Epidermal melanocyte (primary cell): ENCODE data around the gene PEX14.

Experiments used
- DNase-seq: peaks from one replicate; pipeline ENCODE4 v3.0.0; 2011; ENCODE audit warnings: low spot score; ENCODE audit not compliant: insufficient read length

The PEX14 gene

GRCh38 chr1:10631811-10632593 lies 157.3 kb downstream of the PEX14 start:
- DNase-seq, result no peak

- DNase-seq, result no peak
Observed at GRCh38 chr1:10632691-10633090, 157.9 kb downstream of the PEX14 start.

- no peak for DNase-seq
Observed at GRCh38 chr1:10633416-10633815, 158.7 kb downstream of the PEX14 start.

- DNase-seq, result no peak
Observed at GRCh38 chr1:10634075-10634427, 159.3 kb downstream of the PEX14 start.

- DNase-seq, result no peak
Observed at GRCh38 chr1:10634428-10635084, 159.8 kb downstream of the PEX14 start.

- peak; percentile 66 for DNase-seq
Observed at GRCh38 chr1:10635085-10635896, 160.5 kb downstream of the PEX14 start.

GRCh38 chr1:10635992-10636391 lies 161.2 kb downstream of the PEX14 start:
- DNase-seq, result no peak

- no peak for DNase-seq
Observed at GRCh38 chr1:10637400-10637799, 162.7 kb downstream of the PEX14 start.

GRCh38 chr1:10637834-10638558 lies 163.2 kb downstream of the PEX14 start:
- no peak for DNase-seq

GRCh38 chr1:10638559-10639005 lies 163.8 kb downstream of the PEX14 start:
- no peak for DNase-seq

- DNase-seq, result no peak
Observed at GRCh38 chr1:10639011-10639774, 164.4 kb downstream of the PEX14 start.

GRCh38 chr1:10639775-10640578 lies 165.2 kb downstream of the PEX14 start:
- no peak for DNase-seq

GRCh38 chr1:10640843-10641553 lies 166.2 kb downstream of the PEX14 start:
- DNase-seq, result no peak

- no peak for DNase-seq
Observed at GRCh38 chr1:10641976-10642375, 167.2 kb downstream of the PEX14 start.

GRCh38 chr1:10642403-10643080 lies 167.8 kb downstream of the PEX14 start:
- no peak for DNase-seq

- no peak for DNase-seq
Observed at GRCh38 chr1:10643607-10644306, 169.0 kb downstream of the PEX14 start.

GRCh38 chr1:10644307-10645128 lies 169.8 kb downstream of the PEX14 start:
- DNase-seq, result no peak
